Measurements from ENCODE around the gene GALM.
"Not testable (repeated sequence)": the region's sequence is repeated elsewhere in the genome, so short reads cannot be mapped to it uniquely, and the experiment has no call there.

GALM gene

DNA sequence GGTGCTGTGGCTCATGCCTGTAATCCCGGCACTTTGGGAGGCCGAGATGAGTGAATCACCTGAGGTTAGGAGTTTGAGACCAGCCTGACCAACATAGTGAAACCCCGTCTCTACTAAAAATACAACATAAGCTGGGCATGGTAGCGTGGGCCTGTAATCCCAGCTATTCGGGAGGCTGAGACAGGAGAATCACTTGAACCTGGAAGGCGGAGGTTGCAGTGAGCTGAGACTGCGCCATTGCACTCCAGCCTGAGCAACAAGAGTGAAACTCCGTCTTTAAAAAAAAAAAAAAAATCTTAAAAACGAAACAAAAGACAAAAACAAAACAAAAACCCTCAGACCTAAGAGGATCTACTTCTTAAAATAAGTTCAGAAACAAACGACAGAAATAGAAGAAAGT, 16.7 kb downstream of the GALM start:
- not testable (repeated sequence) for DNase-seq

DNA sequence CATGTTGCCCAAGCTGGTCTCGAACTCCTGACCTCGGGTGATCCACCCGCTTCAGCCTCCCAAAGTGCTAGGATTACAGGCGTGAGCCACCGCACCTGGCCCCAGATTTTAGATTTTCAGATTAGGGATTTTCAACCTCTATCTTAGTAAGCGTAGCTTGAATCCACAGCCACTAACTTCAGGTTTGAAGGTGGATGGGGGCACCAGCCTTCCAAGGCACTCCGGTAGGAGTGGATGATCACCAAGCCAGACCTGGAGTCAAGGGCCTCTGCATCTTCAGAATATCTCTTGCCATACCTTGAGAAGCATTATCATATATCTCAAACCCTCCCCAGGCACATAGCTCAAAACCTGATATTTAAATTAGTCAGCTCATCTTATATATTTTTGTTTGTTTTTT, 17.9 kb downstream of the GALM start:
- no peak for DNase-seq

DNA sequence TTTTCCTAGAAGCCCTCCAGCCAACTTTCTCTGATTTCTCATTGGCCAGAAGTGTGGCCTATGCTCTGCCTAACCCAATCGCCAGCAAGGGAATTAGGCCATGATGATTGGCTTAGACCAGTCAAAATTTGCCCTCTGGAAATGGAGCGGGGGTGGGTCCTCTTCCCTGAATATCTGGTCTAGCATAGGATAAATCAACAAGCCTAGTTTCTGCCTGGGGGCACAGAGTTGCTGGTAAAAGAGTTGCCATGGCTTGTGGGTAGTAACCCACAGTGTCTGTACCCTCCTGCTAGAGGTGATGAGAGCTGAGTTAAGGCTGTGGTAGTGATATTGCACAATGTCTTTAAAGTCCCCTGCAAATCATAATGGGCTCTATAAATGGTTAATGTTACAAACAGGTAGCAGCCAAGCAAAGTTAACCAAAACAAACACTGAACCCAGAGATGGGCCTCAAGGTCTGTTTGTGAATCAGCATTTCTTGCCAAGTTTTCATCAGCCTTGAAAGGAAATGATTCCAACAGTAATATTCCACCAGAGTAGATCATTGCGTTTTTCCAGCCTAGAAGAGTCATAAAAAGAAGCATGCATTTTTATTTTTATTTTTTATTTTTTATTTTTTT, 19.3 kb downstream of the GALM start:
- no peak for DNase-seq

DNA sequence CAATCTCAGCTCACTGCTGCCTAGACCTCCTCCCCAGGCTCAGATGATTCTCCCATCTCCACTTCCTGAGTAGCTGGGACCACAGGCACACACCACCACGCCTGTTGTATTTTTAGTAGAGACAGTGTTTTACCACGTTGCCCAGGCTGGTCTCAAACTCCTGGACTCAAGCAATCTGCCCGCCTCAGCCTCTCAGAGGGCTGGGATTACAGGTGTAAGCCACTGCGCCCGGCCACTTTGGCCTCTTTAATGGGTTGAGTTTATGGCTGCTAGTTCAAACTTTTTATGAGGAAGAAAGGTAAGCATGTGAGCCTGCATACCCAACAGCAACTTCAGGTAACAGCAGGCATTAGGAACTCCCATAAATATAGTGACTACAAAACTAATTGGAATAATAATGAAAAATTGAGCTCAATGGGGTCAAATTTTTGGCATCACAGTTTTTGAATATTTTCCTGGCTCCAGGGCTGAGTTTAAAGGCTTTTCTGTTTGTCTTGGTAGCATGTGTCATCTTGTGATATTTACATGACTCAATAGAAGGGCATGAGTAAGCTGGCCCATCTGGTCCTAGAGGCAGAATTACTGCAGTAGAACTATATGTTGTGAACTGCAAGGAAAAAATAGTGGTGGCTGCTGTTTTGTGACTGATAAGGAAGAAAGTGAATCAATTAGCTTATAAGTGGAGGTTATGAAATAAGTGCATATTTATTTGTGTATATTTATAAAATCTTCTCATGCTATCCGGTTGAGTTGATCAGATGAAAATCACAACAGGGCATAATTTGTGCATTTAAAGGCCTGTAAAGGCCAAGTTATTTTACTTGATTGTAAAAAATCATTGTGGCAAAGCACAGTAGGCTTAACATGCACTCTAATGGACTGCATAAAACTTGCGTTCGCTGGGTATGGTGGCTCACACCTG, 24.8 kb downstream of the GALM start:
- DNase-seq = peak; percentile 86

DNA sequence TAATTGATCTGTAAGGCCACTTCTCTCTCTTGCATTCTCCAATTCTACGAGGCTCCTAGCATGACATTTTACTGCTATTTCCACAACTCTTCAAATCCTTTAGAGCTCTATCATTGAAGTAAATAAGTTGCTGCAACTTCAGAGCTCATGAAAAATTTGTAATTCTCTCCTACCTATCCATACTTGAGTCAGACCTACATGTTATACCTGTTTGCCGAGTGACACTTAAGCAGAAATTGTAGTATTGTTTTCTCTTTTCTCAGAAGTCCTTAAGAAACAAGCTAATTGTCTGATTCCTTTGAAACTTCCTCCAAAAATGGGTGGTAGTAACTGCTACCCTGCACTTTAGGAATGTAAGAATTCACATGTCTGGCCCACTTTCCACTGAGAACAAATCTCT, 26.1 kb downstream of the GALM start:
- DNase-seq = no peak

DNA sequence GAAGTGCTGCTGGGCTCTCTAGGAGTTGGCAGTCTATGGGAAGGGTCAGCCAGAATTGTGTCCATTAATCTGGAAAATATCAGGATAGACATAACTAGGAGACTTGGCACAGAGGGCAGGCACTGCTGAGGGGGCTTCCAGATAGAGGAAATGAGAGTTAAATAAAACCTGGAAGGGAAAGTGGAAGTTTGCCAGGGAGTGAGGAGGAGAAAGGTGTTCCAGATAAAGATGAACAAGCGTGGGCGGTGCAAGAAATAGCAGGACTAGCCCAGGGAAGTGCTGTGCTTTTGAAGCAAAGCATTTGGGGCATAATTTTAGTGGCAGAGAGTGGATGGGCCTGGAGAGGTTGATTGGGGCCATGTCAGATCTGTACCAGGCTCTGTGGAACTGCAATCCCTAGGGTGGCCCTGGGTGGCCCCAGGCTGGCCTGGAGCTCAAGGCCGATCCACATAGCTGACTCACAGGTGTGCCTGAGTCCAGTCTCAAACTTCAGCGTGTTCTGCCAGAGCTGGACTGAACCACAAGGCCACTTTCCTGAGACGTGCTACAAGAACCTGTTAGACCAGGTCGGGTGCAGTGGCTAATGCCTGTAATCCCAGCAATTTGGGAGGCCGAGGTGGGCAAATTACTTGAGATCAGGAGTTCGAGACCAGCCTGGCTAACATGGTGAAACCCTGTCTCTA, 26.9 kb downstream of the GALM start:
- peak; percentile 35 for DNase-seq

DNA sequence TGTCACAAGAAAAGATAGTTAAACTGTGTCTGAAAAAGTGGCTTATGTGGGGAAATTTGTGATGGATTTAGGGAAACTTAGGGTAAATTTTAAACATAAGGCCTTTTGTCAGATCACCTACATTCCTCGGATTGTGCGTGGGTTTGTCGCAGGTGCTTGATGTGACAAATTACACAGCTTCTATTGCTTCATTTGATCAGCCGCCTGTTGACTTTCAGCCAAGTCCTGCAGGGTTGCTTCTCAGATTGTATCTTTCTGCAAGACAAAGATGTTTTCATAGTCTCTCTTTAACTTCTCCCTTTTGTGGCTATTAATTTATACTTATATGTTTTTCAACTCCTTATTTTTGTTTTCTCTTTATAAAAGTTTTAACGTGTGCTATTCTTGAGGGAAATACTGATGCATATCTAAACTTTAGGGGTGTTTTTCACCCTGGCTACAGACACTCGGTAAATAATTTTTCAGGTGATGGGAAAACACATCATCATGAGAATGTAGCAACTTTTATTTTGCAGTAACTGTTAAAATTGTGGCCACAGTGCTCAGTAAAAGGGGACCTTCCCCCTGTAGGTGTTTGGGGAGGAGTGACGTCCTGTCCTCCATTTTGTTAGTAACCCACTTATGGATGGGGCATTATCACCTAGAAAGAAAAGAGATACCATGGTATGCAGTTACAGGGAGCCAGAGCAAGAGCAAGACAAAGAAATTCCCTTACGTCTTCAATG, 31.4 kb downstream of the GALM start:
- no peak for DNase-seq

DNA sequence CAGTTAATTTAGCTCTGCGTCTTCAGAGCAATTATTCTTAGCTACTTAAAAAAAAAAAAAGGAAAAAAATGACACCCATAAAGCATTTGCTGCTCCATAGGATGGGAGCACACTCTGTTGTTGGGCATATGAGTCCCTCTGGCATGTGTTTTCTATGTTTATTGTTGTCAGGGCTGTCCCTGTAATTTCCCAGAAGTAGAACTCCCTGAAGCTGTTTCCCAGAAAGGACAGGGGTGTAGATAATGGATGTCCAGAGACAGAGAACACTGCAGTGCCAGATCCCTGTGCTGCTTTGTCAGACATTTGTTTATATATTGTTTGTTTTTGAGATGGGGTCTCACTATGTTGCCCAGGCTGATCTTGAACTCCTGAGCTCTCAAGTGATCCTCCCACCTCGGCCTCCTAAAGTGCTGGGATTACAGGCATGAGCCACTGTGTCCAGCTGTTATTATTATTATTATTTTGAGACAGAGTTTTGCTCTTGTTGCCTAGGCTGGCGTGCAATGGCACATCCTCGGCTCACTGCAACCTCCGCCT, 32.6 kb downstream of the GALM start:
- no peak for DNase-seq

DNA sequence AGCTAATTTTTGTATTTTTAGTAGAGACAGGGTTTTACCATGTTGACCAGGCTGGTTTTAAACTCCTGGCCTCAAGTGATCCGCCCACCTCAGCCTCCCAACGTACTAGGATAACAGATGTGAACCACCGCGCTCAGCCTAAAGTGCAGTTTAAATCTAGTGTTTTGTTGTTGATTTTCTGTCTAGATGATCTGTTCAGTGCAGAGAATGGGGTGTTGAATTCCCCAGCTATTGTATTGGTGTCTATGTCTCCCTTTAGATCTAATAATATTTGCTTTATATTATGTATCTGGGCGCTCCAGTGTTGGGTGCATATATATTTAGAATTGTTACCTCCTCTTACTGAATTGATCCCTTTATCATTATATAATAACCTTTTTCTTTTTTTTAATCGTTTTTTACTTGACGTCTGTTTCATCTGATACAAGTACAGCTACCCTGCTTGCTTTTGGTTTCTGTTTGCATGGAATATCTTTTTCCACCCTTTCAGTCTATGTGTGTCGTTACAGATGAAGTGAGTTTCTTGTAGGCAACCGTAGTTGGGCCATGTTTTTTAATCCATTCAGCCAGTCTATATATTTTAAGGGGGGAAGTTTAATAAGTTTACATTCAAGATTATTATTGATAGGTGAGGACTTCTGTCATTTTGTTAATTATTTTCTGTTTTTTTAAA, 34.3 kb downstream of the GALM start:
- no peak for DNase-seq

DNA sequence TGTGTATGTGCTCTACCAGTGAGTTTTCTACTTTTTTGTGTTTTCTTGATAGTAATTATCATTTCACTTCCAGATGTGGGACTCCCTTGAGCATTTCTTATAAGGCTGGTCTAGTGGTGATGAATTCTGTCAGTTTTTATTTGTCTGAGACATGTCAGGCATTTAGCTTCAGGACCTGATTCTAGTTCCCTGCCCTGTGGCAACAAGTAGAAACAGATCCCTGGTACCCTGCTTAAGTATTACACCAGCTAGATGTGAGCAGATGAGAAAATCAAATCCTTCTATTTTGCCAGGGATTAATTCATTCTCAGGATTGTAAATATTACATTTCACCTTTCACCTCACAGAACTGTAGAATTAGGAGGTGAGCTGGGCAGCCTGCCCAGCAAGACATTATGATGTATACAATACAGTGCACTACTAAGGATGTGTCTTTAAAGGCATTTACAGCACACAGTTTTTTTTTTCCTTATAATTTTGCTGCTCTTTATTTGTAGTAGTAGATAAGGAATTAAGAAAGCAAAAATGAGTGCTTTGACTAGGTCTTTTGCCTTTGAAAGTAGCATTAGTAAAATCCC, 35.1 kb downstream of the GALM start:
- DNase-seq = no peak

DNA sequence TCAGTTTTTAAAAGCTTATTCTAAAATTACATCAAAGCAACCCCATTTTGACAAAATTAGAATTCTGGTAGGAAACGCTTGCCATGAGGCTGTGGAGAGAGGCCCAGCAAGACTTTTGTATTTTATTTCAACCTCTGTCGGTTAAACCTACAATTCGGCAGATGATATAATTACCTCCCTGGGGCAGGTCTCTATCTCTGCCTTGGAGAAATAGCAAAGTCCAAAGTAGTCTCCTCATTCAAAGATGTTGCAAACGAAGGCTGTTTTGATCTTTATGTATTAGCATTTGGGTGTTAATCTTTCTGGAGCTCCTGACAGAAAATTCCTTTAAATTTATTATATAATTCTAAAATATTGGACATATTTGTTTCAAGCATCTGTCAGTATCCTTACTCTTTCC, 35.6 kb downstream of the GALM start:
- DNase-seq = no peak

DNA sequence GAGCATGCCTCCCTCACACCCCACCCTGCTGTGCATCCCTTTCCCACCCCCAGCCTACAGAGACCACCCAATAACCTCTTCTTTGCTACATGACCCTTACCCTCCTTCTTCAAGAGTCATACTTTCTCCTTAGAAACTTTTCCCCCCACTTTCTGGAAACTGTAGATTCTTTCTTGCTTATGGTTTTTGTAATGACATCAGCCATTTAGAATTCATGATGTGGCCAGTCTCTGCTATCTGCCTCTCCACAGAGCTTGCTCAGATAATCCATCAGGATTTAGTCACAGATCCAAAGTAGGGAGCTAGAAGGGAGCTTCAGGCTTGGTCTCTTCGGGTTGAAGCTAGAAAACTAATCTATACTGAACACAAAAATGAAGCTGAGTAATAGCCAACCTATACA, 36.5 kb downstream of the GALM start:
- DNase-seq = peak; percentile 90

DNA sequence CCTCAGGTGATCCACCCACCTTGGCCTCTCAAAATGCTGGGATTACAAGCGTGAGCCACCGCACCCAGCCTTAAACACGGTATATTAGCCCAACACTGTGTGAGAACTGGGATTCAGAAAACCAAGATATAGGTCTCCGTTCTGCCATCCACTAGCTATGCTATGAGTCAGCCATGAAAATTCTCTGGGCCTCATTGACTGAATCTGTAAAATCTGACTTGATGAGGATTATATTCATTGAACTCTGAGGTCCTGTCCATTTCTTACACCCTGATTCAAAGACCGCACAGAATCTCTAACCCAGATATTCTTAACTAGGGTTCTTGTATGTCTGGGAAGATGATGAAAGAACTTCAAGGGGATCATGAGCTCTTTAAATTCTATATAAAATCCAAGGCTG, 37.4 kb downstream of the GALM start:
- DNase-seq = peak; percentile 41

DNA sequence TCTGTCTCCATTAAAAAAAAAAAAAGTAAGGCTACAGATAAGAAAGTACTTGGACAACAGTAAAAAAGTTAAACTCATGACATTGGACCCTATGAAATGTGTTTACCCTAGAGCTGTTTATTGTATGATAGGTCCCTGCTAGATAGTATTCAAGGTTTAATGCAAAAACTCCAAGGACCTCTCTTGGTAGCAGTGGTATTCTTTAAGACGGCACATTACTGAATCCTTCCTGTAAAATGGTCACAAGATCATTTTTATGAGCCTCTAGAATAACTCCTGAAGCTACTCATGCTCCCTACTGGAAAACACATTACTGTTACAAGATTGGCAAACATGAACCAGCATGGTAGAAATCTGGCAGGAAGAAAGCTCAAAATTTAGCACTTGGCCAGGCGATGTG, 38.8 kb downstream of the GALM start:
- DNase-seq = no peak

DNA sequence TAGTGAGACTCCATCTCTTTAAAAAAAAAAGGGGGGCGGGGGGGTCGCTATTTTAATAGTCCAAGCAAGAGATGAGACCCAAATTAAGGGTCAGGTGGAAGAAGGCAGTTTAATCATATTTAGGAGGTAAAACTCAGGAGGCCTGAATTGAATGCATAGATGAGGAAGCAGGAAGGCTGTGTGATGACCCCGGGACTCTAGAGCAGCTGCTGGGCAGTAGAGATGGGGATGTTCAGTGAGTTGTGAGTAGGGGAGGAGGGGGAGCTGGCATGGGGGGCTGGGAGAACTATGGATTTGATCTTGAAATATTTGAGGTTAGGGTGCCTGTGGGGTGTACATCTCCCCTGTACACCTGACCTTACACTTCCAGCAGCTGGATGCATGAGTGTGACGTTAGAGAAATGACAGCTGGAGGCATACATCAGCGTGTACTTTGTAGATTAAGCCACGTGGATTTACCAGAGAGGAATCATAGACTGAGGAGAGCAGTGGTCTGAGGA, 41.0 kb downstream of the GALM start:
- DNase-seq = no peak

DNA sequence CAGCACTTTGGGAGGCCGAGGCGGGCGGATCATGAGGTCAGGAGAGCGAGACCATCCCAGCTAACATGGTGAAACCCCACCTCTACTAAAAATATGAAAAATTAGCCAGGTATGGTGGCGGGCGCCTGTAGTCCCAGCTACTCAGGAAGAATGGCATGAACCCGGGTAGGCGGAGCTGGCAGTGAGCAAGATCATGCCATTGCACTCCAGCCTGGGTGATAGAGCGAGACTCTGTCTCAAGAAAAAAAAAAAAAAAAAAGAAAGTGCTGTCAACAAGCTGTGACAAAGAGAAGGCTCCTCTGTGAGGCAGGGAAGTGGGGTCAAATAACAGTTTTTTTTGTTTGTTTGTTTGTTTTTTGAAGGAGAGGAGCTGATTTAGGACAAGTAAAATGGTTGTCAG, 42.6 kb downstream of the GALM start:
- not testable (repeated sequence) for DNase-seq

DNA sequence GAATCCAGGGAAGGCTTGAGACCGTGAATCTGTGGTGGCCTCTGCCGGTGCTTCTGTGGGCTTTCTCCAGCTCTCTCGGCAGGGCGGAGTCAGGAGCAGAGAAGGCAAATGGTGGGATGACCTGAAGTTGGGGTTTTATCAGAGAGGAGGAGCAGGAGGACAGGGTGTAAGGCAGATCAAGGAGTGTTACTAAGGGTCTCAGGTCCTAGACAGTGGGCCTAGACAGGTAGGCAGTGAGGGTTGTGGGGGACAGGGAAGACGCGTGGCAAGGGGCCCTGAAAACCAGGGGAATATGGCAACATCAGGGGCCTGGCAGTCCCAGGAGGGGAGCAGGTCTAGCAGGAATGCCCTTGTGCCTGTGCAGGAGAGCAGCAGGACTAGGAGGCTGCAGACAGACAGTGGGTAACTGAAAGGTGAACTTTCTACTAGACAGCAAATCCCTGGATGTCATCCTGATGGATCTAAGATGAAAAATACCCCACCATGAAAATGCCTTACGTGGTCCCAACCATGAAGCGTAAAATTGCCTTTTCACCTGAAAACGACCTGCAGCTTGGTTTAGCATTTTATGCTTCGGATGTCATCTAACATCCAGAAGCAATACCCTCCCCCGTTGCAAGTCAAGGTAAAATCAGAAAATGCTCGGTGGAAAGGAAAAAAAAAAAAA, 43.1 kb downstream of the GALM start:
- no peak for DNase-seq

DNA sequence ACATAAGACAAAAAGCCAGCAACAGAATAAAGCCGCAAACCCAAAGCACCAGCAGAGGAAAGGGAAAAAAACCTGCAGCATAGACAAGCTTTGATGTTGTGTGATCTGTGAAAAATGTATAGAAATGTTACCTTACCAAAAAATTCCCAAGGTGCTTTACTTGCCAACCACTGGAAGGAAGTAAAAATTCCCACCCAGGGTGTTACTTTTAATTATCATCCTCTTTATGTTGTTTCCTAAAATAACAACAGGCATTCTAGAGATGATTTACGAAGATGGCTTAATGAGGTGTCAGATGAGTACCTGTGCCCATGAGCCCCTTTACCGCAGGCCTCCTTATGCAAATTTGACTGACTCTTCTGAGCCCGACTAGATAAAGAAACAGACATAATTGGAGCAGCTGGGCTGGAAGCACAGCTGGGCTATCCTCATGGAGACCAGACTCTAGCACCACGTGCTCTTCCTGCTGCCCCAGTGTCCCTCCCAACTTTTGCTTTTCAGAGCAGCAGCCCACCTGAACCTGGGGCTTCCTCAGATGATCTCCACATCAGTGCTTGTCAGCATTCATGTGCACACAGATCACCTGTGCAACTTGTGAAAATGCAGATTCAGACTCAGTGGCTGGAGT, 43.8 kb downstream of the GALM start:
- DNase-seq = no peak

DNA sequence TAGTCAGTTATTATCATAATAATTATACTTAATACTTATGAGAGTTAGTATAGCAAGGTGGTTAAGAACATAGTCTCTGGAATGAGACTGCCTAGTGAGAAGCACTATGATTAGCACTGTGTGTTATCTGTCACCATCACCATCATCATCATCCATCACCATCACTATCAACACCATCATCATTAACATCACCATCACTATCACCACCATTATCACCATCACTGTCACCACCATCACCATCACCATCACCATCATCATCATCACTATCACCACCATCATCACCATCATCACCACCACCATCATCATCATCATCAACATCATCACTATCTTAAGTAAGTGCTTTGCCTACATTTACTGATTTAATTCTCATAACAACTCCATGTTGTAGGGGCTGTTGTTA, 45.6 kb downstream of the GALM start:
- no peak for DNase-seq

DNA sequence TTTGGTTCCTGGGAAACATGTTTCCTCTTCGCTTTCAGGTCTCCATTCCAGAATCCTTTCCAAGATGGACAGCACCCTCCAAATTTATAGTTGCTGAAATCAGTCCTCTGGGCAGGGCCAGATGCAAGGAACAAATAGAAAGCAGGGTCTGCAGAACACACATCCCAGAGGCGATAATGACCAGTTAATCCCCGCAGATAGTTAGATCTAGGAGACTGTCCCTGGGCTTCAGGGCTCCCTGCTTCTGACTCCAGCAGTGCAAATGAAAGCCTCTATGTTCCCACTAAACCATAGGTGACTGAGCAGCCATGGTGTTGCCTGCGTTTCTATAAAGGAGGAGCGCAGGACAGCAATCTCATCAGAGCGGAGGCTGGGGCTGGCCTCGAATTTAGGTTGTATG, 46.5 kb downstream of the GALM start:
- no peak for DNase-seq

DNA sequence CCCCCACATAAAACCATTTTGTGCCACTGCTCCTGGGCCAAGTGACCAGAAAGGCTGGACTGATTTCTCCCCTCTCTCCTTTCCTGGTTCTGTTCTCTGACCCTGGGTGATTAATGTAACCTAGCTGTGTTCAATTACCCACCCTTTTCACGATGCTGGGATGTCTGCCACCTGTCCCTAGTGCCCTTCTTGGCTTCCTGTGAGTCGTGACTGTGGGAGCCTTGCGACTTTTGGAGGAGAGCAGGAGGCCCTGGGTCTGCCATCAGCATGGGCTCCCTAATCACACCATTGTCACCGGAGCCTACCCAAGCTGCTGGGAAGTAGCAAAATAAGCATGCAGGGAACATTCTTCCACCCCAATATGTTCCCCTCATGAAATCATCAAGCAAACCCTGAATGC, 47.0 kb downstream of the GALM start:
- DNase-seq = no peak
